ENCODE measurements around the gene API5. TPM values are rescaled to one million over a fixed set of nuclear protein-coding genes. Genes with fewer than 3 reads are reported as not detected.

The API5 gene
- total RNA-seq = 10 to 100 TPM; 54.9 to 71.8 (median 66.5) TPM

- peak; percentile 88 to 96 (median 92) for DNase-seq
- H3K9me3 ChIP-seq = no peaks in the 10 kb centered on the region
- peak within 1 kb of the TSS; percentile 62 to 94 (median 84) for H3K4me3 ChIP-seq
- peak; percentile 39 to 87 (median 76) for TF ChIP-seq CTCF (IDR thresholded peaks at IDR 0.05)
- TF ChIP-seq POLR2A (IDR thresholded peaks at IDR 0.05) = peak; percentile 60 to 67
- H3K36me3 ChIP-seq = no peaks in the 10 kb centered on the region
- peak within 1 kb of the TSS; percentile 78 to 89 (median 84) for H3K27ac ChIP-seq
- H3K4me1 ChIP-seq = peaks cover 0 to 21% (median 9%) of the 10 kb centered on the region in 4 donors
- H3K27me3 ChIP-seq = no peaks in the 10 kb centered on the region
Measured at GRCh38 chr11:43311791-43312607, at the start of gene API5. API5 (plus strand) TSS chr11:43311996; CDS start chr11:43312128, 132 bp downstream.

- no peaks in the 10 kb centered on the region for H3K27me3 ChIP-seq
- no peak overlapping the region for H3K4me3 ChIP-seq
- no peaks in the 10 kb centered on the region for H3K9me3 ChIP-seq
- DNase-seq = no peak
- TF ChIP-seq CTCF (IDR thresholded peaks at IDR 0.05) (no peak), POLR2A (IDR thresholded peaks at IDR 0.05) (no peak)
- no peaks in the 10 kb centered on the region for H3K36me3 ChIP-seq
- H3K27ac ChIP-seq = no peak overlapping the region
- H3K4me1 ChIP-seq = no peaks in the 10 kb centered on the region
Measured at GRCh38 chr11:43267856-43268580, 43.8 kb upstream of the API5 start.

GRCh38 chr11:43268786-43269185 lies 43.0 kb upstream of the API5 start:
- H3K27ac ChIP-seq = no peak overlapping the region
- TF ChIP-seq CTCF (IDR thresholded peaks at IDR 0.05) = no peak
- TF ChIP-seq POLR2A (IDR thresholded peaks at IDR 0.05) = no peak

DNA sequence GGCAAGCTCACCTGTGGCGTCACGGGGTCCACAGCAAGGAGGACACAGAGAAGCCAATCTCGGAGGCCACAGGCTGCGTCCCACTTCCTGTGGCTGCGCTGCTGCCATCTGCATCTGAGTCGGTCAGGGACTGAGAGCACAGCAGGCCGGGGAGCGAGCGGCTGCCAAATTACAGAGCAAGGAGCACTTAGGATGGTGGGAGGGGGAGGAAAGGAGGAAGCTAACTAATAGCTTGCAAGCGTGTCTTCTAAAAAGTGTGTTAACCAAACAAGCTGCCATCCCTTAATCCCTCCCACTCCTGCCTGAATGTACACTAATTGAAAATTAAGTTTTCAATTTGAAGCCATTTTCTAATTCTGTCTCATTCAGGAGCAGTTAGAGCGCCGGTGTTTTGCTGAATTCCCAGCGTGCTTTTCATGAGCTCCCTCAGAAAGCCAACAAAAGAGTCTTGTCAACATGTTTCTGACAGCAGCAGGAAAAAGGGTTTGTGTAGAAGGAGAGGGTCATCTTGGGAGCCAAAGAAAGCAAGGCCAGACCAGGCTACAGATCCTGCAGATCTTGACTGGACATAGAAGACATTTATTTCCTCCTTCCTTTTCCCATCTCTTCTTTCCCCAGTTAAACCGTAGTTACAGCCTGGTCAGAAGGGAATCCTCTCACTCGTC lies 42.4 kb upstream of the API5 start:
- Histone ChIP-seq H3K27me3 (no peaks in the 10 kb centered on the region), H3K4me3 (no peak overlapping the region), H3K27ac (no peak overlapping the region), H3K4me1 (no peaks in the 10 kb centered on the region), H3K9me3 (no peaks in the 10 kb centered on the region), H3K36me3 (no peaks in the 10 kb centered on the region)
- TF ChIP-seq POLR2A (IDR thresholded peaks at IDR 0.05) (no peak), CTCF (IDR thresholded peaks at IDR 0.05) (no peak)
- DNase-seq = no peak

More at GRCh38 chr11:43268786-43269185, 43.0 kb upstream of the API5 start:
- Histone ChIP-seq H3K27me3 (no peaks in the 10 kb centered on the region), H3K9me3 (no peaks in the 10 kb centered on the region), H3K4me1 (no peaks in the 10 kb centered on the region), H3K36me3 (no peaks in the 10 kb centered on the region), H3K4me3 (no peak overlapping the region)
- DNase-seq = no peak

- H3K4me3 ChIP-seq = no peak overlapping the region
- H3K27me3 ChIP-seq = no peaks in the 10 kb centered on the region
- H3K36me3 ChIP-seq = no peaks in the 10 kb centered on the region
- DNase-seq = no peak
- no peak for TF ChIP-seq CTCF (IDR thresholded peaks at IDR 0.05)
- H3K9me3 ChIP-seq = no peaks in the 10 kb centered on the region
- H3K27ac ChIP-seq = no peak overlapping the region
- no peaks in the 10 kb centered on the region for H3K4me1 ChIP-seq
Measured at GRCh38 chr11:43270468-43270867, 41.3 kb upstream of the API5 start.

Measured in Peyer's patch (tissue), 4 donors.